ENCODE results near the gene PRRG2.
A peak's percentile ranks its signal among the peaks of the same experiment; 100 is the strongest.

Gene PRRG2

GRCh38 chr19:49558591-49558990 lies 22.5 kb upstream of the PRRG2 start:
- H3K9me3 ChIP-seq (ENCODE audit: insufficient read depth, low read depth, low read length): no peaks in the 10 kb centered on the region
- H3K27me3 ChIP-seq (ENCODE audit: insufficient read depth, low read length): no peaks in the 10 kb centered on the region
- H3K4me3 ChIP-seq (ENCODE audit: low read length): no peak overlapping the region
- peaks cover 41% of the 10 kb centered on the region for H3K36me3 ChIP-seq (ENCODE audit: insufficient read depth, low read length)
- 93% methylated on average over 7 of the region's 7 CpGs for WGBS
- H3K4me1 ChIP-seq (ENCODE audit: insufficient read depth, low read length): no peaks in the 10 kb centered on the region; the same call in 1 of the 2 replicates
- H3K27ac ChIP-seq (ENCODE audit: low read depth, low read length): no peak overlapping the region
- no peak overlapping the region for H3K9ac ChIP-seq (ENCODE audit: low read depth, low read length)

- Histone ChIP-seq H3K9ac (ENCODE audit: low read depth, low read length) (no peak overlapping the region), H3K27ac (ENCODE audit: low read depth, low read length) (no peak overlapping the region), H3K36me3 (ENCODE audit: insufficient read depth, low read length) (peaks cover 44% of the 10 kb centered on the region), H3K4me1 (ENCODE audit: insufficient read depth, low read length) (no peaks in the 10 kb centered on the region; the same call in 1 of the 2 replicates), H3K9me3 (ENCODE audit: insufficient read depth, low read depth, low read length) (no peaks in the 10 kb centered on the region), H3K4me3 (ENCODE audit: low read length) (no peak overlapping the region), H3K27me3 (ENCODE audit: insufficient read depth, low read length) (no peaks in the 10 kb centered on the region)
- 98% methylated on average over 3 of the region's 3 CpGs for WGBS
These were observed 21.7 kb upstream of the PRRG2 start for GRCh38 chr19:49559443-49559842.

- peaks cover 42% of the 10 kb centered on the region for H3K36me3 ChIP-seq (ENCODE audit: insufficient read depth, low read length)
- 0 out of 2 replicates have a peak overlapping the region, but pooled peaks have one; percentile 5 for H3K9ac ChIP-seq (ENCODE audit: low read depth, low read length)
- WGBS: 82% methylated on average over 15 of the region's 15 CpGs
- H3K9me3 ChIP-seq (ENCODE audit: insufficient read depth, low read depth, low read length): no peaks in the 10 kb centered on the region
- no peak overlapping the region for H3K4me3 ChIP-seq (ENCODE audit: low read length)
- H3K4me1 ChIP-seq (ENCODE audit: insufficient read depth, low read length): no peaks in the 10 kb centered on the region; the same call in 1 of the 2 replicates
- no peak overlapping the region for H3K27ac ChIP-seq (ENCODE audit: low read depth, low read length)
- H3K27me3 ChIP-seq (ENCODE audit: insufficient read depth, low read length): no peaks in the 10 kb centered on the region
These were observed 21.2 kb upstream of the PRRG2 start for GRCh38 chr19:49559928-49560327.

- 81% methylated on average over 14 of the region's 15 CpGs for WGBS
- no peaks in the 10 kb centered on the region for H3K9me3 ChIP-seq (ENCODE audit: insufficient read depth, low read depth, low read length)
- peaks cover 38% of the 10 kb centered on the region for H3K36me3 ChIP-seq (ENCODE audit: insufficient read depth, low read length)
- H3K4me3 ChIP-seq (ENCODE audit: low read length): no peak overlapping the region
- no peaks in the 10 kb centered on the region for H3K27me3 ChIP-seq (ENCODE audit: insufficient read depth, low read length)
- H3K27ac ChIP-seq (ENCODE audit: low read depth, low read length): no peak overlapping the region
- peak overlapping the region; percentile 5; the same call in 1 of the 2 replicates for H3K9ac ChIP-seq (ENCODE audit: low read depth, low read length)
- no peaks in the 10 kb centered on the region; the same call in 1 of the 2 replicates for H3K4me1 ChIP-seq (ENCODE audit: insufficient read depth, low read length)
These were observed 20.7 kb upstream of the PRRG2 start for GRCh38 chr19:49560358-49560900.

- Histone ChIP-seq H3K4me1 (ENCODE audit: insufficient read depth, low read length) (no peaks in the 10 kb centered on the region; the same call in 1 of the 2 replicates), H3K27me3 (ENCODE audit: insufficient read depth, low read length) (no peaks in the 10 kb centered on the region), H3K9me3 (ENCODE audit: insufficient read depth, low read depth, low read length) (no peaks in the 10 kb centered on the region), H3K9ac (ENCODE audit: low read depth, low read length) (no peak overlapping the region), H3K27ac (ENCODE audit: low read depth, low read length) (no peak overlapping the region), H3K36me3 (ENCODE audit: insufficient read depth, low read length) (peaks cover 12% of the 10 kb centered on the region), H3K4me3 (ENCODE audit: low read length) (no peak overlapping the region)
- WGBS: 97% methylated on average over 5 of the region's 6 CpGs
These were observed 16.5 kb upstream of the PRRG2 start for GRCh38 chr19:49564616-49565045.

- H3K9ac ChIP-seq (ENCODE audit: low read depth, low read length): no peak overlapping the region
- WGBS: 94% methylated on average over 4 of the region's 4 CpGs
- H3K27me3 ChIP-seq (ENCODE audit: insufficient read depth, low read length): no peaks in the 10 kb centered on the region
- H3K9me3 ChIP-seq (ENCODE audit: insufficient read depth, low read depth, low read length): no peaks in the 10 kb centered on the region
- H3K27ac ChIP-seq (ENCODE audit: low read depth, low read length): no peak overlapping the region
- H3K36me3 ChIP-seq (ENCODE audit: insufficient read depth, low read length): peaks cover 6% of the 10 kb centered on the region; the same call in 1 of the 2 replicates
- no peak overlapping the region for H3K4me3 ChIP-seq (ENCODE audit: low read length)
- no peaks in the 10 kb centered on the region; the same call in 1 of the 2 replicates for H3K4me1 ChIP-seq (ENCODE audit: insufficient read depth, low read length)
These were observed 15.9 kb upstream of the PRRG2 start for GRCh38 chr19:49565261-49565660.

GRCh38 chr19:49566302-49566701 lies 14.8 kb upstream of the PRRG2 start:
- H3K4me1 ChIP-seq (ENCODE audit: insufficient read depth, low read length): peaks cover 3% of the 10 kb centered on the region
- H3K4me3 ChIP-seq (ENCODE audit: low read length): no peak overlapping the region
- 96% methylated on average over 3 of the region's 3 CpGs for WGBS
- H3K9me3 ChIP-seq (ENCODE audit: insufficient read depth, low read depth, low read length): no peaks in the 10 kb centered on the region
- H3K36me3 ChIP-seq (ENCODE audit: insufficient read depth, low read length): 0 out of 2 replicates have a peak, but pooled peaks cover 6% of the 10 kb centered on the region
- H3K27me3 ChIP-seq (ENCODE audit: insufficient read depth, low read length): no peaks in the 10 kb centered on the region
- H3K27ac ChIP-seq (ENCODE audit: low read depth, low read length): no peak overlapping the region
- H3K9ac ChIP-seq (ENCODE audit: low read depth, low read length): no peak overlapping the region

- no peak overlapping the region for H3K27ac ChIP-seq (ENCODE audit: low read depth, low read length)
- H3K4me1 ChIP-seq (ENCODE audit: insufficient read depth, low read length): peaks cover 5% of the 10 kb centered on the region
- H3K36me3 ChIP-seq (ENCODE audit: insufficient read depth, low read length): 0 out of 2 replicates have a peak, but pooled peaks cover 6% of the 10 kb centered on the region
- H3K9me3 ChIP-seq (ENCODE audit: insufficient read depth, low read depth, low read length): no peaks in the 10 kb centered on the region
- no peak overlapping the region for H3K9ac ChIP-seq (ENCODE audit: low read depth, low read length)
- H3K4me3 ChIP-seq (ENCODE audit: low read length): no peak overlapping the region
- H3K27me3 ChIP-seq (ENCODE audit: insufficient read depth, low read length): no peaks in the 10 kb centered on the region
- over 99% methylated on average over 6 of the region's 9 CpGs for WGBS
These were observed 13.2 kb upstream of the PRRG2 start for GRCh38 chr19:49567861-49568441.

- Histone ChIP-seq H3K27me3 (ENCODE audit: insufficient read depth, low read length) (no peaks in the 10 kb centered on the region), H3K36me3 (ENCODE audit: insufficient read depth, low read length) (peaks cover 15% of the 10 kb centered on the region), H3K27ac (ENCODE audit: low read depth, low read length) (peak overlapping the region; percentile 49; the same call in 1 of the 2 replicates), H3K4me3 (ENCODE audit: low read length) (no peak overlapping the region), H3K9ac (ENCODE audit: low read depth, low read length) (no peak overlapping the region), H3K4me1 (ENCODE audit: insufficient read depth, low read length) (peaks cover 5% of the 10 kb centered on the region), H3K9me3 (ENCODE audit: insufficient read depth, low read depth, low read length) (no peaks in the 10 kb centered on the region)
- WGBS: 44% methylated on average over 14 of the region's 14 CpGs
These were observed 10.8 kb upstream of the PRRG2 start for GRCh38 chr19:49570138-49570856.

- no peaks in the 10 kb centered on the region for H3K27me3 ChIP-seq (ENCODE audit: insufficient read depth, low read length)
- no peak overlapping the region for H3K9ac ChIP-seq (ENCODE audit: low read depth, low read length)
- no peak overlapping the region for H3K4me3 ChIP-seq (ENCODE audit: low read length)
- WGBS: 75% methylated on average over 11 of the region's 11 CpGs
- peaks cover 5% of the 10 kb centered on the region for H3K4me1 ChIP-seq (ENCODE audit: insufficient read depth, low read length)
- H3K27ac ChIP-seq (ENCODE audit: low read depth, low read length): peak overlapping the region; percentile 52; the same call in 1 of the 2 replicates
- no peaks in the 10 kb centered on the region for H3K9me3 ChIP-seq (ENCODE audit: insufficient read depth, low read depth, low read length)
- H3K36me3 ChIP-seq (ENCODE audit: insufficient read depth, low read length): peaks cover 22% of the 10 kb centered on the region
These were observed 10.0 kb upstream of the PRRG2 start for GRCh38 chr19:49570997-49571676.

- Histone ChIP-seq H3K9me3 (ENCODE audit: insufficient read depth, low read depth, low read length) (no peaks in the 10 kb centered on the region), H3K36me3 (ENCODE audit: insufficient read depth, low read length) (peaks cover 27% of the 10 kb centered on the region), H3K27me3 (ENCODE audit: insufficient read depth, low read length) (no peaks in the 10 kb centered on the region), H3K9ac (ENCODE audit: low read depth, low read length) (no peak overlapping the region), H3K4me3 (ENCODE audit: low read length) (no peak overlapping the region), H3K4me1 (ENCODE audit: insufficient read depth, low read length) (peaks cover 5% of the 10 kb centered on the region), H3K27ac (ENCODE audit: low read depth, low read length) (no peak overlapping the region)
- WGBS: 94% methylated on average over 7 of the region's 7 CpGs
These were observed 8.1 kb upstream of the PRRG2 start for GRCh38 chr19:49573009-49573408.

Data from HUES64 (cell line).